Mucosa of rectum (tissue), 2 donors: ENCODE results near the gene HOXA5.

Experiments
- H3K27ac ChIP-seq, 2 donors: one replicate each; pipeline ENCODE4 v1.7.0; 2013; ENCODE audit warnings: inconsistent platforms in 2 of 2, low read depth in 2 of 2, low read length in 2 of 2
- H3K27me3 ChIP-seq, 2 donors: one replicate each; pipeline ENCODE4 v1.7.0; 2013; ENCODE audit warnings: low read length in 2 of 2; ENCODE audit not compliant: control insufficient read depth in 2 of 2, insufficient read depth in 2 of 2
- H3K36me3 ChIP-seq, 2 donors: one replicate each; pipeline ENCODE4 v1.7.0; 2013; ENCODE audit warnings: low read length in 2 of 2; ENCODE audit not compliant: control insufficient read depth in 2 of 2, insufficient read depth in 2 of 2
- H3K4me1 ChIP-seq, 2 donors: one replicate each; pipeline ENCODE4 v1.7.0; 2013; ENCODE audit warnings: low read length in 2 of 2, mild to moderate bottlenecking in 1 of 2; ENCODE audit not compliant: control insufficient read depth in 2 of 2, insufficient read depth in 2 of 2
- H3K4me3 ChIP-seq, 2 donors: one replicate each; pipeline ENCODE4 v1.7.0; 2013; ENCODE audit warnings: low read length in 2 of 2
- H3K9ac ChIP-seq, 2 donors: one replicate each; pipeline ENCODE4 v1.7.0; 2013; ENCODE audit warnings: low read length in 2 of 2, low read depth in 1 of 2, mild to moderate bottlenecking in 1 of 2
- H3K9me3 ChIP-seq, 2 donors: one replicate each; pipeline ENCODE4 v1.7.0; 2013; ENCODE audit warnings: low read length in 2 of 2; ENCODE audit not compliant: control insufficient read depth in 2 of 2
- donor health status: healthy.
- donor health status: Normal muscosa, but diverticular disease.

Gene HOXA5

GRCh38 chr7:27104341-27105058 is 39.0 kb downstream of the HOXA5 start:
- Histone ChIP-seq H3K4me1 (peaks cover 26 to 53% of the 10 kb centered on the region in 2 donors), H3K36me3 (peaks cover 0 to 6% of the 10 kb centered on the region in 2 donors), H3K27ac (peak overlapping the region; percentile 87 to 96), H3K9me3 (no peaks in the 10 kb centered on the region), H3K9ac (peak overlapping the region in 1 of 2 donors; percentile 79), H3K27me3 (no peaks in the 10 kb centered on the region), H3K4me3 (no peak overlapping the region)

- Histone ChIP-seq H3K9me3 (no peaks in the 10 kb centered on the region), H3K27ac (peak overlapping the region; percentile 87 to 96), H3K4me1 (peaks cover 21 to 52% of the 10 kb centered on the region in 2 donors), H3K9ac (peak overlapping the region; percentile 72 to 79), H3K4me3 (peak overlapping the region; percentile 68 to 71), H3K36me3 (peaks cover 0 to 6% of the 10 kb centered on the region in 2 donors), H3K27me3 (no peaks in the 10 kb centered on the region)
These were observed 39.8 kb downstream of the HOXA5 start for GRCh38 chr7:27103489-27104226.

DNA sequence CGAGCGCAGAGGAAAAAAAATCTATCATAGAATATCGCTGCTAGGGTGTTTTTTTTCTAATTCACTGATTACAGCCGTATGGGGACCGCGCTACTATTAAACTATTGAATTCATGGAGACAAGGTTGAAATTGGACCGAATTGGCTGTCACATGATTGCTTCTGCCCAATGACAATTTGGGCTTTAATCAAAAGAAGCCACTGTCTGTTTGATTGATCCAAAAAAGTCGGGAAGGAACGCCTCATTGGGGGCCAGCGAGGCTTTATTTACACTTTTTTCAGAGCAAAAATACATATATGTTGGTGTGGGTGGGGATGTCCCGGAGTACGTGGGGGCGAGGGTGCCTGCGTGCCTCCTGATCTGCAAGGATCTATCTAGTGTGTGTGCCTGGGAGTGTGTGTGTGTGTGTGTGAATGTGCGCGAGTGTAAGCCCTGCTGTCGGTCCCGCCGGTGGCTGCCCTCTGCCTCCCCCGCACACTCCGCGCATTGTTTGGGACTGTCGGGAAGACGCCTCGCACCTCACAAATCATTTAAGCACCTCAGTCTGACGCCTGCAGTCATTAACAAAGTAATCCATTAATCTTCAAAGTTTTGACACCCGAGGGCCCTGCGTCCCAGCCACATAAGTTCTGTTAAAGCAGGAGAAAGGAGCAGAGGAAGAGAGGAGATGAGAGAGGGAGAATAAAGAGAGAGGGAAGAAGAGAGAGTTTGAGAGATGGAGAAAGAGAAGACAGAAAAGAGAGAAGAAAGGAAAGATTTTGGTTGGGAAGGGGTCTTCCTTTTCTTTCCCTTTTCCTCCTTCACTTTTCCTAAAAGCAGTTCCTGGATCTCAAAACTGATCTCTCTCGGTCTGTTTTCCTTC is 40.7 kb downstream of the HOXA5 start, which contains the start of gene HOXA2:
Gene HOXA2 (minus strand): TSS at position 103 of the 862 bp plus-strand sequence. CDS start 183 bp downstream, outside the sequence.
- peak within 1 kb of the TSS; percentile 68 to 71 for H3K4me3 ChIP-seq
- H3K4me1 ChIP-seq = peaks cover 20 to 52% of the 10 kb centered on the region in 2 donors
- peak within 1 kb of the TSS; percentile 87 to 96 for H3K27ac ChIP-seq
- peak within 1 kb of the TSS; percentile 72 to 79 for H3K9ac ChIP-seq
- peaks cover 0 to 6% of the 10 kb centered on the region in 2 donors for H3K36me3 ChIP-seq
- no peaks in the 10 kb centered on the region for H3K9me3 ChIP-seq
- H3K27me3 ChIP-seq = no peaks in the 10 kb centered on the region

DNA sequence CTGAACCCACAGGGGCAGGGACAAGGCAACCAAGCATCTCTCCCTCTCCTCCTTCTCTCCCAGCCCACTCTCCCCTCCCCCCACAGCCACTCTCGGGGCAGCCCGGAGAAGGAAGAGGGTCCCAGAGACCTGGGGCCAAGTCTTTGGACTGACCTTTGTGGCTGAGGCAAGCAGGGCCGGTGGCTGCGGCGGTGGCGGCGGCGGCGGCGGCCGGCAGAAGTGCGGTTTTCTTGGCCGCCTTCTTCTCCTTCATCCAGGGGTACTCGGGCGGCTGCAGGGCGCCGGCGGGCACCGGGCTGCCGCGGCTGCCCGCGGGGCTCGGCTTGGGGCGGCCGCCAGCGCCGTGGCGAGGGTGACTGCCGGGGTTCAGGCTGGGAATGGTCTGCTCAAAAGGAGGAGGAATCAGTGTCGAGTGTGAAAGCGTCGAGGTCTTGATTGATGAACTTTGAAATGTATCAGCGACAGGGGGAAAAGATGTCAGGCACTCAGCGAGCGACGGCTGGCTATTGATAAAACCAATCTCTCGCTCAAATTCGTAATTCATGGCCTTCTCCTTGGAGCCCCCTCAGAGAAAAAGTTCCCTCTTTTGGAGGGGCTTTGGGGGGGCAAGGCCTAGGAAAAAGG is 41.4 kb downstream of the HOXA5 start:
- Histone ChIP-seq H3K4me1 (peaks cover 24 to 57% of the 10 kb centered on the region in 2 donors), H3K27ac (peak overlapping the region; percentile 87 to 96), H3K27me3 (no peaks in the 10 kb centered on the region), H3K4me3 (peak overlapping the region; percentile 68 to 71), H3K9me3 (no peaks in the 10 kb centered on the region), H3K36me3 (peaks cover 0 to 6% of the 10 kb centered on the region in 2 donors), H3K9ac (peak overlapping the region; percentile 72 to 79)

GRCh38 chr7:27101171-27101956 is 42.1 kb downstream of the HOXA5 start:
- H3K27ac ChIP-seq = peak overlapping the region; percentile 87 to 96
- no peaks in the 10 kb centered on the region for H3K9me3 ChIP-seq
- H3K4me1 ChIP-seq = peaks cover 20 to 55% of the 10 kb centered on the region in 2 donors
- peaks cover 0 to 6% of the 10 kb centered on the region in 2 donors for H3K36me3 ChIP-seq
- no peaks in the 10 kb centered on the region for H3K27me3 ChIP-seq
- peak overlapping the region; percentile 42 to 79 for H3K9ac ChIP-seq
- H3K4me3 ChIP-seq = peak overlapping the region; percentile 68 to 71

DNA sequence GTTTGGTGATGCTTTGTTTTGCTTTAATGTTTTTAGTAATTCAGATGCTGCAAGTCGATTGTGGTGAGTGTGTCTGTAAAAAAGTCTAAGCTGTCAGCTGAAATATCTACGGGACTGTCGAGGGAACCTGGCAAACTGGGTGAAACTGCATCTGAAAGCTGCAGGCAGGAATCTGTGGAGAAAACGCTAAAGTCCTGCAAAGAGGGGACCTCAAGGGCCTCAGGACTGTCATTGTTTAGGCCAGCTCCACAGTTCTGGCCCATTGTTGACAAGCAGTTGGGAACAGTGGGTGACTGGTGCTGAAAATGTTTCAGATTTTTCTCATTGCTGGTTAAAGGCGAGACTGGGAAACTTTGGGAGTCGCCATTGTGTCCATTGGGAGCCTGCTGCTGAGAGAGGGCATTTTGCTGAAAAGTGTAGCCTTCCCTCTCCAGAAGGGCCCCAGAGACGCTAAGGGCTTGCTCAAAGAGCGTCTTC is 42.7 kb downstream of the HOXA5 start:
- Histone ChIP-seq H3K4me1 (peaks cover 20 to 50% of the 10 kb centered on the region in 2 donors), H3K27me3 (no peaks in the 10 kb centered on the region), H3K9me3 (no peaks in the 10 kb centered on the region), H3K36me3 (peaks cover 0 to 6% of the 10 kb centered on the region in 2 donors), H3K4me3 (peak overlapping the region; percentile 68 to 71), H3K27ac (peak overlapping the region; percentile 87 to 96), H3K9ac (peak overlapping the region; percentile 42 to 79)

DNA sequence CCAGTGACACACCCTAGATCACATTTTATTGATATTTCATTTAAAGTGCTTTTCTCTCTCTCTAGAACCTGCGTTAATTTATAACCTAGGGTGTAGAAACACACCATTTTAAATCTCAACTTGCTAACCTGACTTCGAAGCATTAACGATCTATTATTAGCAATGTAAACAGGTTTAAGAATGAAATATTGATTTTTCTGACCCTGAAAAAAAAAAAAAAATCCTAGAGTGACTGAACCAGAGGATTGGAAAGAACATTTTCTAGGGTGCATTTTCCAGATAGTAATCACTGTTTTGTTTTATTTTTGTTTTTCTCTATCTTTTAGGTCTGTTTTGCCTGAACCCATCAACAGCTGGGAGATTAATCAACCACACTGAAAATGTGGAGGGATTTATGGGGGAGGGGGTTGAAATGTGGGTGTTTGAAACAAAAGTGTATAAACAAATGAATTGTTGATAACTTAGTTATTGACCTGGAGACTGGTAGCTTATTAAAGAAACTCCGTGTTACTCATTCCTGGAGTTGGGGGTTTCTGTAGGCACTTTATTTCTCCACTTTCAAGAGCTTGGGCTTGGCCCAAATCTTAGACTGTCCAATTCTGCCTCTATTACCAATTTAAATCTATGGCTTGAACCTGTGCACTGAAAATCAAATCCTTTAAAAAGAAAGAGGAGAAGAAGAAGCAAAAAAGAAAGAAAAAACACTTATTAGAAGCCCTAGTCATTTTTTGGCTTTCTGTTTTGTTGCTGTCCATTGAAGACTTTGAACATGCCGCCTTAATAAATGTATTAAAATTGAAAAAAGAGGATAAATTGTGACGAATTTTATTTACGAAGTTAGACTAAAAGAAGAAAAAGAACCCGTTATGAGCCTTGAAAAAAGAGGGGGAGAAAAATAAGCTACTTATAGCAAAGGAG is 43.8 kb downstream of the HOXA5 start:
- Histone ChIP-seq H3K4me3 (peak overlapping the region; percentile 71 to 93), H3K36me3 (peaks cover 0 to 6% of the 10 kb centered on the region in 2 donors), H3K9me3 (no peaks in the 10 kb centered on the region), H3K4me1 (peaks cover 26 to 56% of the 10 kb centered on the region in 2 donors), H3K27ac (peak overlapping the region; percentile 94 to 96), H3K9ac (peak overlapping the region; percentile 92 to 96), H3K27me3 (no peaks in the 10 kb centered on the region)
